GM19035 (cell line): Measurements from ENCODE around the gene GSG1L.
"Not testable (repeated sequence)": the region's sequence is repeated elsewhere in the genome, so short reads cannot be mapped to it uniquely, and the experiment has no call there.

Experiments
- ATAC-seq: cut with Tn5 transposase; IDR thresholded peaks from one replicate; pipeline ENCODE4 v1.9.1; 2021; ENCODE audit not compliant: unreplicated experiment

GSG1L gene

DNA sequence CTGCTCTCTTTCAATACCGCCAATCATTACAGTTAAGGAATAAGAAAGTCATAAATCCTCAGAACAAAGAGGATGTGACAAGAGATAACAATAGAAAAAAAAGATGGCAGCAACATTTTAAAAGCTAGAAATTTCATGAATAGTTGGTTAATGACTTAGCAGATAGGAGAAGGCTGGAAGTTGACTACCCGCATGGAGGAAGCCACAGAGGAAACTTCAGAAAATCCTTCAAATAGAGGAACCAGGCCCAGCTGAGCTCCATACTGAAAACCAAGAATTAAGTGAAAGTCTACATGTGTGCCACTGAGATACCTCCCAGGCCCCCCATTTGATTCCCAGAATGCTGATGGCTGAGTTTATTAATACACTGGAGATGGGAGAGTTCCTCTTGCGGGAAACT lies 109.3 kb downstream of the GSG1L start:
- no peak for ATAC-seq

DNA sequence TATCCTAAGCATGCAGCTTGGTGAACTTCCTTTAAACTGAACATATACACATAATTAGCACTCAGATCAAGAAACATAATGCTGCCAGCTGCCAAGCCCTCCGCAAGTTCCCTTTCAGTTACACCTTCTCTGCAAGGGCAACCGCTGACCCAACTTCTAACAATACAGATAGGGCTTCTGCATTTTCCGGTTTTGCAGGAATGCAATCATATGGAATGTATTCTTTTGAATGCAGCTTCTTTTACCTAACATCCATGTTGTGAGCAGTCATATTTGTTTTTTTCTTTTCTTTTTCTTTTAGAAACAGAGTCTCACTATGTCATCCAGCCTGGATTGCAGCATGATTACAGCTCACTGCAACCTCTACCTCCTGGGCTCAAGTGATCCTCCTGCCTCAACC lies 110.7 kb downstream of the GSG1L start:
- ATAC-seq, result no peak

DNA sequence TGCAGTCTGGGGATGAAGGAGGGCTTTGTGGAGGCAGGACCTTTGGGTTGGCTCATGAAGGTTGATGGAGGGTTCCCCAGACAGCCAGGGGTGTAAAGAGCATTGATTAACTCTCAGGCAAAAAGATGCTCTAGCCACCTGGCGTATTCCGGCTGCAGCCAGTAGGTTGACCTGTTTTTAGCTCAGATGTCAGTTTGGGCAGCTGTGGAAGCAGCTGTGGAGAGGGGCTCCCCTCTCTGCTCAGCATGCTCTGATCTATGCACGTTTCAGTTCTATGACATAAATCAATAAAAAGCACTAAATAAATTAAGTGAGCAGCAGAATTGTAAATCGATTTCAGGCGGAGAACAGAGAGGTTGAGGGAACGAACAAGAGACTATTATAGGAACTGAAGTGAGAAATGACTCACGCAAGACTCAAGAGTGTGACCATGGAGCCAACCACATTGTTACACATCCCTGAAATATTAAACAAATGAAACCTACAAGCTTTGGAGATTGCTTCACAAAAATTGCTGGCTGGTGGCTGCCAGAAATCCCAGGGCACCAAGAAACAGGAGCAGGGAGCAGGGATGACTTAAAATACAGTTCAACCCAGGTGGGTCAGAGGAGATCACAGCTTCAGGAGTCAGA lies 111.9 kb downstream of the GSG1L start:
- no peak for ATAC-seq

DNA sequence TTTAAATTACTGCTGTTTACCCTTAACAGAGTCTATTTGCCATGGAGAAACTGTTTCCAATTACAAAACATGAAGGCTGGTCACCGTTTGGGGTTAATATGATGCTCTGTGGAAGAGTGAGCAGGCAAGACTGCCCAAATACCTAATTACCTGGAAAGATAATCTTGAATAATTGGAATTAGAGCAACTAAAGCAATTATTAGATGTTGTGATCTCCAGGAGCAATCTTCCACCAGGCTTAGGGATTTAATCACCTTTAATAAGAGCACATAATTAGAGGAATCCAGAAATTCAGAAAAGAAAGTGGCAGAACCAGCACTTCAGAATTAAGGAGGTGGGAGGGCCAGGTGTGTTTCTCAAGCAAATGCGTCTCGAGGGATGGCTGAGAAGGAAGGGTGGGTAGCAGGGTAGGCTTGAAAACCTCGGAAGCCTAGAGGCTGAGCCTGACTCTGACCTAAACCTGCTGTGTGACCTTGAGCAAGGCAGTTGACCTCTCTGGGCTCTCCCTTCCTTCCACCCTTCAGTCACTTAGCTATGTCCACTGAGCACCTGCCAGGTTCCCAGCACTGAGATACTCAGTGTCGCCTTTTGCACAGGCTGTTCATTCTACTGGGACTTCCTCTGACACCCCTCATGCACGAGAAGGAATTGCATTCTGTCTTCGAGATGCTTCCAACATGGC lies 113.2 kb downstream of the GSG1L start:
- ATAC-seq, result no peak

DNA sequence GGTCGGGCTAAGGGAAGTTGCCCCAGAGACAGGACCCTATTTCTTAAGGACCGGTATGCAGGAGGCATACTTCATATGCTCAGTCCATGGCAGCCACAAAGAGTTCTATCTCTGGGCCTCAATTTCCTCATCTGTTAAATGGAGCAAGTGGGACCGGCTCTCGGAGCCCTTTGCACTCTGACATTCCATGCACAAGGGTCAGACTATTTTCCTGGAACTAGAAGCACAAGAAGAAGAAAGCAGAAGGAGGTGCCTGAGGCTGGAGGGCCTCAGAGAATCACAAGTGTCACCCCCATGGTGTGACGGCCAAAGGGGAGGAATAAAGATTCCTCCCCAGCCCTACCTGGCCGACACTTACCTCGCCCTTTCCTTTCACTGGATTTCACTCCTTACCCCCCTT lies 115.8 kb downstream of the GSG1L start:
- no peak for ATAC-seq

DNA sequence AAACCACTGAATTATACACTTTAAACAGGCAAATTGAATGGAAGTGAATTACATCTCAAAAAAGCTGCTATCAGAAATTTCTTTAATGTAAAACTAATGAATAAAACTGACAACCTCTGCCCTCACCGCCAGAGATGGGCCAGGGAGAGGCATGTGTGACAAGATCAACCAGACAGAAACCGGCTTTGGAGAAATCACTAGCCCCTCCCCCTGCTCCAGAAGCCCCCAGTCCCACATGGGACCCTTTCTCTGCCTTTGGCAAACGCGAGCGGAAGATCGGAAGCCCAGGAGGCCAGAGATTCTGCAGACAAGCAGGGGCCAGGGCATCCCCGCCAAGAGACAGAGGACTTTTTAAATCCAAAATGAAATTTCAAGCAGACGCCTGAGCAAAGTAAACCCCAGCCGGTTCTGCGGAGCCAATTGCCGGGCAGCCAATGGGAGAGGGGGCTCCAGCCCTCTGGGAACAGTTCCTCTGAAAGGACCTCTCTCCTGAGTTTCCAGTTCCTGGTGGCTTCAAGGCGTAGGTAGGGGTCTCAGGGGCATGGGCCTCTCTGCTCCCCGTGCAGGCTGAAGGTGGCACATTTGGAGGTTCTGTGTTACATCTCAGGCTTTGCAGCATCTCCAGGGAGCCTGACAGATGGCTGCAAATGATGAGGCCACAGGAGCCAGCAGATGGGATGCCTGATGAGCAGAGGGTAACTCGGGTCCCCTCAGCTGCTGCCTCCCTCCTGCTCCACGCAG lies 118.1 kb downstream of the GSG1L start:
- no peak for ATAC-seq

- no peak for ATAC-seq
Measured at GRCh38 chr16:27943766-27944165, 119.7 kb downstream of the GSG1L start.

DNA sequence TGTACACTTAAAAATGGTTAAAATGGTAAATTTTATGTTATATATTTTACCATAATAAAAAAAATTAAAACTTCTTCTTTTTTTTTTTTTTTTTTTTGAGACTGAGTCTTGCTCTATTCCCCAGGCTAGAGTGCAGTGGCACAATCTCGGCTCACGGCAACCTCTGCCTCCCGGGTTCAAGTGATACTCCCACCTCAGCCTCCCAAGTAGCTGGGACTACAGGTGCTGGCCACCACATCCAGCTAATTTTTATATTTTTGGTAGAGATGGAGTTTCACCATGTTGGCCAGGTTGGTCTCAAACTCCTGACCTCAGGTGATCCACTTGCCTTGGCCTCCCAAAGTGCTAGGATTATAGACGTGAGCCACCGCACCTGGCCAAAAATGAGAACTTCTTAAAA lies 121.4 kb downstream of the GSG1L start:
- ATAC-seq, result not testable (repeated sequence)

- ATAC-seq, result no peak
Measured at GRCh38 chr16:27935076-27935475, 128.4 kb downstream of the GSG1L start.

DNA sequence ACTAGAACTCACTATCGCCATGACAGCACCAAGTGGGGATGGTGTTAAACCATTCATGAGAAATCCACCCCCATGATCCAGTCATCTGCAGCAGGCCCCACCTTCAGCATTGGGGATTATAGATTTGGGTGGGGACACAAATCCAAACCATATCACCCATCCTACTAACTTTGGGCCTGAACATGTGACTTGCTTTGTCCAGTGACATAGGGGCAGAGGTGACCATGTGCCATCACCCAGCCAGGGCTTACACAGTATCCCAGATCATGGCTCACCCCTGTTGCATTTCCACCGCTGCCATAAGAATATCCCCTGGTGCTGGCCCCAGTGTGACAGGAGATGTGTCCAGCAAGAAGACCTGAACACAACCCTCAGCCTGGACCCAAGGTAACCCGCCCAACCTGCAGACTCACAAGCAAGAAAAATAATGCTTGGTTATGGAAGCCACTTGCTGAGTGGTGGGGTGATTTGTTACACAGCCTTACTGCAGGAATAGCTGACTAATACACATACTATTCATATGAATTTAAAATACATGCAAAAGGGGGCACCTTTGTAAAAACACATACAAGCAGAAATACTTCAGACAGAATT lies 130.9 kb downstream of the GSG1L start:
- ATAC-seq, result no peak

- ATAC-seq, result no peak
Measured at GRCh38 chr16:27929818-27930217, 133.7 kb downstream of the GSG1L start.

GRCh38 chr16:27928542-27928941 lies 135.0 kb downstream of the GSG1L start:
- no peak for ATAC-seq

GRCh38 chr16:27927266-27927901 lies 136.1 kb downstream of the GSG1L start:
- no peak for ATAC-seq

- ATAC-seq, result no peak
Measured at GRCh38 chr16:27925612-27926011, 137.9 kb downstream of the GSG1L start.

DNA sequence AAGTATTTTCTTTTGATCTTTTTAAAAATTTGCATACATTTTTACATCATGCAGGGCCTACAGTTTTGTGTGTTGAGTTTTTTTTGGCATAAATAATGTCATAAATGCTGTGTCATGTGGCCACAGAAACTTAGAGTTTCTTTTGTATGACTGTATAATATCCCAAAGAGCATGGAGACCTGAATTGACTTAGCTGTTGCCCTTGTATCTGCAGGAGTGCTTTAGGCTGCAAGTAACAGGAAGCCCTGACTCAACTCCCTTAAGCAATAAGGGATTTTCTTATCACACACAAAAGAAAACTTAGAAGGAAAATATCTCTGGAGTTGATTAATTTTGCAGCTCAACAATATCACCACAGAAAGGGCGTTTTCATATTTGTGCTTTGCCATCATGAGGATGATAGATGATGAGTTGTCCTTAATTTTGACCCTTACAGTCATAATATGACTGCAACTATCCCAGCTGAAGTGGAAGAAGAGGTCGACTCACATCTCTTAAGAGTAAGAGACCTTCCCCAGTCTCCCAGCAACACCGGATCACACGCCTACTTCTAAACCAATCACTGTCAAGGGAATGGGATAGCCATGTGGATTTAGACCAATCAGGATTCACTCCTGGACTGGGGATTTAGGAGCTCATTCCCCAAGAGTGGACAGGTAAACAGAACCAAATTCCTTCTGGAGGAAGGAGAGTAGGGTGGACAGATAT lies 138.9 kb downstream of the GSG1L start:
- ATAC-seq, result no peak

DNA sequence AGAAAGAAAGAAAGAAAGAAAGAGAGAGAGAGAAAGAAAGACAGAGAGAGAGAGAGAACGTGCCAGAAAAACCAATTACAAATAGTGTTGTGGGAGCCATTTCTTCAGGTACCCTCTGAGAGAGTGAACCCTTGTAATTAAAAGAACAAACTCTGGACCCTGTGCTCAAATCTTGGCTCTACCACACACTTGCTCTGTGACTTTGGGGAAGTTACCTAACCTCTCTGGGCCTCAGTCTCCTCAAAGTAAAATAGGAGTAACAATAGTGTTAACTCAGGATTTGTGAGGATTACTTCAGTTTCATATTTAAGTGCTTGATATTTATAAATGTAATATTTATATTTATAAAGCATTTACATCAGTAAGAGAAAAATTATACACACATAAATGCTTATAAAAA lies 139.8 kb downstream of the GSG1L start:
- no peak for ATAC-seq

DNA sequence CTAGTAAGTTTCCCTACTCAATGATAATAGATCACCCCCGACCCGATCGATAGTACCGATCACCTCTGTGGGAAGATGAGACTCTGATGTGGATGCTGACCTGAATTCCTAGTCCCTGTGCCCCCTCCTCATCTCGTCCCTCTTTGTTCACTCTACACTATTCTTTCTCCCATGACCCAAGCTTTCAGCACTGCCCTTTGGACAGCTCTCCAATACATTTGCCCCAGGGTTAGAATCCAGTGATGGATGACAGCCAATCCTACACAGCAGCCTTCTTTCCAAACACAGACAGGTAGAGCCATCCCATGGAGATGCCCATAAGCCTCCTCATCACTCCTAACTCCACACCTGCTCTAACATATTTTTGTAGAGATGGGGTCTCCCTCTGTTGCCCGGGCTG lies 141.1 kb downstream of the GSG1L start:
- ATAC-seq, result no peak

GRCh38 chr16:27921134-27921533 lies 142.4 kb downstream of the GSG1L start:
- no peak for ATAC-seq

DNA sequence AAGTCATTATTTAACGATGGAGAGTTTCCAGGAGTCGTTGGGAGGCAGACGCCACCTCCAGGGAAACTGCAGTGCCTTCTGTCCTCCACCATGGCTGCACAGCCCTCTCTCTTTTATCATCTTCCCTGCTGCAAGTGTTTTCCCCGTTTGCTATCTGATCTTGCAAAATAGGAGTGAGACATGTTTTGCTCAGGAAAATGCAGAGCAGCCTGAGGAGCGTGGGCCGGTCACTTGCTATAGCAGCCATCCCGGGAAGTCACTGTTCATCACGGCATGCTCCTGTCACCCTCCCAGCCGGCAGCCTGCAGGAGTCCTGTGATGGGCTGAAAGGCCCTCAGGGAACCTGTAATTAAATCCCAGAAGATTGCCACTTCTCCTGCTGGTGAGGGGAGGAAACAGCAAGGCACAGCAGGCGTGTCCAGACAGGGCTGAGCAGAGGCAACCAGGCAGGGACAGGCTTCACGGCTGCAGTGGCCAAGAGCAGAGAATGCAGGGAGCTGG lies 143.1 kb downstream of the GSG1L start:
- ATAC-seq, result no peak

GRCh38 chr16:27918755-27919154 lies 144.8 kb downstream of the GSG1L start:
- no peak for ATAC-seq

GRCh38 chr16:27917949-27918348 lies 145.6 kb downstream of the GSG1L start:
- ATAC-seq, result no peak
